H9 (cell line): ENCODE measurements around the gene MDFIC. TPM values are rescaled to one million over a fixed set of nuclear protein-coding genes. Genes with fewer than 3 reads are reported as not detected.

ENCODE experiments used
- DNase-seq: peaks from one replicate; pipeline ENCODE4 v3.0.0-alpha.2; 2017
- H2AFZ ChIP-seq: one replicate; pipeline ENCODE4 v1.6.1; 2013; ENCODE audit warnings: mild to moderate bottlenecking, low read length, control low read depth, moderate library complexity
- H2AK5ac ChIP-seq: 2 replicates; pipeline ENCODE4 v1.6.1; 2013; ENCODE audit warnings: low read length, control low read depth, mixed read lengths; ENCODE audit not compliant: insufficient read length
- H2BK120ac ChIP-seq: one replicate; pipeline ENCODE4 v1.6.1; 2013; ENCODE audit warnings: low read depth, mild to moderate bottlenecking, low read length, control low read depth, inconsistent platforms; ENCODE audit not compliant: poor library complexity, severe bottlenecking
- H2BK12ac ChIP-seq: 2 replicates; pipeline ENCODE4 v1.6.1; 2013; ENCODE audit warnings: low read length, control low read depth, mixed read lengths, low read depth; ENCODE audit not compliant: insufficient read length
- H2BK15ac ChIP-seq: 2 replicates; pipeline ENCODE4 v1.6.1; 2013; ENCODE audit warnings: low read depth, low read length, control low read depth
- H2BK20ac ChIP-seq: one replicate; pipeline ENCODE4 v1.6.1; 2013; ENCODE audit warnings: low read depth, mild to moderate bottlenecking, low read length, control low read depth, inconsistent platforms; ENCODE audit not compliant: poor library complexity, severe bottlenecking
- H2BK5ac ChIP-seq: 2 replicates; pipeline ENCODE4 v1.6.1; 2013; ENCODE audit warnings: low read length, control low read depth, mixed read lengths; ENCODE audit not compliant: insufficient read length
- H3K14ac ChIP-seq: 2 replicates; pipeline ENCODE4 v1.6.1; 2013; ENCODE audit warnings: low read length, control low read depth; ENCODE audit not compliant: insufficient read depth
- H3K18ac ChIP-seq: 2 replicates; pipeline ENCODE4 v1.6.1; 2013; ENCODE audit warnings: low read depth, mild to moderate bottlenecking, mixed read lengths, low read length, control low read depth; ENCODE audit not compliant: insufficient read length
- H3K23ac ChIP-seq: 2 replicates; pipeline ENCODE4 v1.6.1; 2013; ENCODE audit warnings: low read length, control low read depth, mixed read lengths, low read depth; ENCODE audit not compliant: insufficient read length
- H3K23me2 ChIP-seq: 2 replicates; pipeline ENCODE4 v1.6.1; 2013; ENCODE audit warnings: low read depth, mild to moderate bottlenecking, mixed read lengths, low read length, control low read depth; ENCODE audit not compliant: insufficient read length, poor library complexity, severe bottlenecking
- H3K27ac ChIP-seq: 2 replicates; pipeline ENCODE4 v1.5.1; 2013; ENCODE audit warnings: low read length, control low read depth, mixed read lengths, low read depth; ENCODE audit not compliant: insufficient read length
- H3K27me3 ChIP-seq: 2 replicates; pipeline ENCODE4 v1.6.1; 2013; ENCODE audit warnings: low read length, control low read depth, inconsistent platforms; ENCODE audit not compliant: insufficient read depth
- H3K4ac ChIP-seq: 2 replicates; pipeline ENCODE4 v1.6.1; 2013; ENCODE audit warnings: low read depth, mild to moderate bottlenecking, control low read depth, inconsistent platforms, low read length, moderate library complexity
- H3K4me1 ChIP-seq: 2 replicates; pipeline ENCODE4 v1.6.1; 2013; ENCODE audit warnings: low read length, control low read depth, inconsistent platforms; ENCODE audit not compliant: insufficient read depth
- H3K4me2 ChIP-seq: 2 replicates; pipeline ENCODE4 v1.6.1; 2013; ENCODE audit warnings: low read length, control low read depth, mixed read lengths; ENCODE audit not compliant: insufficient read length, insufficient read depth
- H3K56ac ChIP-seq: 2 replicates; pipeline ENCODE4 v1.6.1; 2013; ENCODE audit warnings: low read depth, mild to moderate bottlenecking, mixed read lengths, low read length, control low read depth; ENCODE audit not compliant: insufficient read length
- H3K79me1 ChIP-seq: 2 replicates; pipeline ENCODE4 v1.6.1; 2013; ENCODE audit warnings: low read depth, mild to moderate bottlenecking, moderate library complexity, low read length, control low read depth, inconsistent platforms; ENCODE audit not compliant: insufficient read depth, poor library complexity, severe bottlenecking
- H3K79me2 ChIP-seq: 2 replicates; pipeline ENCODE4 v1.6.1; 2013; ENCODE audit warnings: low read length, control low read depth, inconsistent platforms; ENCODE audit not compliant: insufficient read depth
- H3K9ac ChIP-seq: 2 replicates; pipeline ENCODE4 v1.6.1; 2013; ENCODE audit warnings: low read length, control low read depth, mixed read lengths; ENCODE audit not compliant: insufficient read length; ENCODE audit errors: extremely low read depth
- H3K9me3 ChIP-seq: one replicate; pipeline ENCODE4 v1.6.1; 2013; ENCODE audit warnings: low read depth, low read length, inconsistent platforms; ENCODE audit not compliant: control insufficient read depth
- H3T11ph ChIP-seq: one replicate; pipeline ENCODE4 v1.6.1; 2013; ENCODE audit warnings: mild to moderate bottlenecking, low read length, control low read depth, inconsistent platforms
- H4K20me1 ChIP-seq: one replicate; pipeline ENCODE4 v1.6.1; 2013; ENCODE audit not compliant: control insufficient read depth, insufficient read length, insufficient read depth
- H4K5ac ChIP-seq: 2 replicates; pipeline ENCODE4 v1.6.1; 2013; ENCODE audit warnings: low read depth, mild to moderate bottlenecking, mixed read lengths, low read length, control low read depth; ENCODE audit not compliant: insufficient read length
- H4K8ac ChIP-seq: replicated peaks from 2 replicates; pipeline ENCODE4 v1.6.1; 2013; ENCODE audit warnings: low read length, control low read depth, mixed read lengths, low read depth; ENCODE audit not compliant: insufficient read length
- H4K91ac ChIP-seq: 2 replicates; pipeline ENCODE4 v1.6.1; 2013; ENCODE audit warnings: low read depth, mild to moderate bottlenecking, moderate library complexity, mixed read lengths, low read length, control low read depth; ENCODE audit not compliant: insufficient read length
- H3K27ac Mint-ChIP-seq, 3 experiments: 2 replicates in 2 of 3; 3 replicates in 1 of 3; pipeline ENCODE4 v1.8.0; 2020 to 2021; ENCODE audit warnings: mixed read lengths in 3 of 3, mild to moderate bottlenecking in 1 of 3, moderate library complexity in 1 of 3
- H3K27me3 Mint-ChIP-seq: 2 replicates; pipeline ENCODE4 v1.8.0; 2021; ENCODE audit warnings: low read depth, mild to moderate bottlenecking, moderate library complexity, mixed read lengths
- H3K36me3 Mint-ChIP-seq, 3 experiments: 2 replicates in 2 of 3; 3 replicates in 1 of 3; pipeline ENCODE4 v1.8.0; 2020 to 2021; ENCODE audit warnings: low read depth in 3 of 3, mixed read lengths in 3 of 3; ENCODE audit not compliant: insufficient read depth in 1 of 3
- H3K4me1 Mint-ChIP-seq, 2 experiments: 2 replicates each; pipeline ENCODE4 v1.8.0; 2020; ENCODE audit warnings: mixed read lengths in 2 of 2
- H3K4me3 Mint-ChIP-seq, 2 experiments: 2 replicates in 1 of 2; 3 replicates in 1 of 2; pipeline ENCODE4 v1.8.0; 2020 to 2021; ENCODE audit warnings: mild to moderate bottlenecking in 2 of 2, mixed read lengths in 2 of 2, moderate library complexity in 1 of 2
- H3K9me3 Mint-ChIP-seq, 2 experiments: 2 replicates in 1 of 2; 3 replicates in 1 of 2; pipeline ENCODE4 v1.8.0; 2020; ENCODE audit warnings: mild to moderate bottlenecking in 2 of 2, mixed read lengths in 2 of 2, moderate library complexity in 1 of 2
- CTCF ChIP-seq: fragments of 200-600 bp; sonication (generic); conservative IDR thresholded peaks from 3 replicates; pipeline ENCODE4 v1.8.0; 2021; ENCODE audit warnings: antibody characterized with exemption, mild to moderate bottlenecking
- WGBS: extraction: QIAGEN DNeasy Blood & Tissue Kit; methylation state at CpG from one replicate; pipeline ENCODE4 v1.1.7; 2013; ENCODE audit warnings: missing lambda C conversion rate, low lambda C conversion rate, mixed read lengths; ENCODE audit not compliant: insufficient read length; ENCODE audit errors: extremely low coverage; 5-methylcytosine and 5-hydroxymethylcytosine counted together
- total RNA-seq: library from RNA; stranded (reverse); gene quantifications from 2 replicates; pipeline ENCODE4 v1.2.1, GENCODE V29; 2021

The MDFIC gene
- total RNA-seq, 1 experiment from 2014 or later: 2.0 TPM

GRCh38 chr7:114979388-114979787, 57.5 kb downstream of the MDFIC start:
- H4K91ac ChIP-seq: no peak overlapping the region
- no peak overlapping the region for H3K18ac ChIP-seq
- no peaks in the 10 kb centered on the region for H3K79me1 ChIP-seq
- no peak overlapping the region for H3K27ac ChIP-seq
- no peak overlapping the region for H2AFZ ChIP-seq
- H3K79me2 ChIP-seq: no peaks in the 10 kb centered on the region
- no peak overlapping the region for H2BK15ac ChIP-seq
- H4K8ac ChIP-seq: no peak overlapping the region
- no peak overlapping the region for H2BK20ac ChIP-seq
- no peak overlapping the region for H4K5ac ChIP-seq
- no peak overlapping the region for H3K4ac ChIP-seq
- H3K9me3 ChIP-seq: no peaks in the 10 kb centered on the region
- H3K27ac Mint-ChIP-seq: peak overlapping the region in 2 of 3 experiments; percentile 61 to 72; a peak in 2 of 7 replicates
- no peaks in the 10 kb centered on the region for H3K9me3 Mint-ChIP-seq
- H3K36me3 Mint-ChIP-seq: peaks cover 0 to 1% (median 0%) of the 10 kb centered on the region in 3 experiments; a peak in 1 of 7 replicates
- no peaks in the 10 kb centered on the region for H3K27me3 ChIP-seq
- WGBS: no CpG with 5 or more reads among the region's 7 CpGs
- no peaks in the 10 kb centered on the region for H3K23me2 ChIP-seq
- H3K27me3 Mint-ChIP-seq: no peaks in the 10 kb centered on the region
- H2AK5ac ChIP-seq: no peak overlapping the region
- H2BK5ac ChIP-seq: no peak overlapping the region
- no peak overlapping the region for H2BK12ac ChIP-seq
- H3K23ac ChIP-seq: no peak overlapping the region
- no peaks in the 10 kb centered on the region for H4K20me1 ChIP-seq
- no peak for TF ChIP-seq CTCF
- peaks cover 6 to 11% of the 10 kb centered on the region in 2 experiments; a peak in 3 of 4 replicates for H3K4me1 Mint-ChIP-seq
- no peak overlapping the region for H3K4me2 ChIP-seq
- H3K9ac ChIP-seq: no peak overlapping the region
- DNase-seq: no peak
- no peak overlapping the region for H3T11ph ChIP-seq
- no peak overlapping the region for H3K56ac ChIP-seq
- peaks cover 4% of the 10 kb centered on the region for H3K4me1 ChIP-seq
- no peak overlapping the region for H3K4me3 Mint-ChIP-seq
- H3K14ac ChIP-seq: no peak overlapping the region
- H2BK120ac ChIP-seq: no peak overlapping the region
